ENCODE measurements around the gene COG2.
"Not testable (repeated sequence)": the region's sequence is repeated elsewhere in the genome, so short reads cannot be mapped to it uniquely, and the experiment has no call there.

Gene COG2

GRCh38 chr1:230599926-230600656 lies 42.2 kb upstream of the COG2 start:
- DNase-seq (ENCODE audit: low read depth) = no peak
- no peak for TF ChIP-seq CTCF (conservative IDR thresholded peaks at IDR 0.05; ENCODE audit: control insufficient read depth, insufficient read depth, low read depth, low read length)
- H3K4me3 ChIP-seq (ENCODE audit: control insufficient read depth, low read depth, low read length) = no peak overlapping the region

- not testable (repeated sequence) for H3K4me3 ChIP-seq (ENCODE audit: control insufficient read depth, low read depth, low read length); DNase-seq (ENCODE audit: low read depth)
Observed at GRCh38 chr1:230600657-230601400, 41.5 kb upstream of the COG2 start.

- DNase-seq (ENCODE audit: low read depth) = no peak
- no peak for TF ChIP-seq CTCF (conservative IDR thresholded peaks at IDR 0.05; ENCODE audit: control insufficient read depth, insufficient read depth, low read depth, low read length)
- H3K4me3 ChIP-seq (ENCODE audit: control insufficient read depth, low read depth, low read length) = no peak overlapping the region
Observed at GRCh38 chr1:230609208-230609607, 33.1 kb upstream of the COG2 start.

GRCh38 chr1:230610589-230610988 lies 31.7 kb upstream of the COG2 start:
- DNase-seq (ENCODE audit: low read depth) = no peak
- no peak for TF ChIP-seq CTCF (conservative IDR thresholded peaks at IDR 0.05; ENCODE audit: control insufficient read depth, insufficient read depth, low read depth, low read length)
- H3K4me3 ChIP-seq (ENCODE audit: control insufficient read depth, low read depth, low read length) = no peak overlapping the region

- TF ChIP-seq CTCF (conservative IDR thresholded peaks at IDR 0.05; ENCODE audit: control insufficient read depth, insufficient read depth, low read depth, low read length) = no peak
- no peak for DNase-seq (ENCODE audit: low read depth)
- no peak overlapping the region for H3K4me3 ChIP-seq (ENCODE audit: control insufficient read depth, low read depth, low read length)
Observed at GRCh38 chr1:230611128-230611877, 31.0 kb upstream of the COG2 start.

- DNase-seq (ENCODE audit: low read depth) = no peak
- no peak overlapping the region for H3K4me3 ChIP-seq (ENCODE audit: control insufficient read depth, low read depth, low read length)
- no peak for TF ChIP-seq CTCF (conservative IDR thresholded peaks at IDR 0.05; ENCODE audit: control insufficient read depth, insufficient read depth, low read depth, low read length)
Observed at GRCh38 chr1:230611878-230612235, 30.4 kb upstream of the COG2 start.

GRCh38 chr1:230612651-230613050 lies 29.6 kb upstream of the COG2 start:
- DNase-seq (ENCODE audit: low read depth) = no peak
- H3K4me3 ChIP-seq (ENCODE audit: control insufficient read depth, low read depth, low read length) = no peak overlapping the region
- no peak for TF ChIP-seq CTCF (conservative IDR thresholded peaks at IDR 0.05; ENCODE audit: control insufficient read depth, insufficient read depth, low read depth, low read length)
